ENCODE measurements around the gene UBTF. TPM values are rescaled to one million over a fixed set of nuclear protein-coding genes. Genes with fewer than 3 reads are reported as not detected.
A peak's percentile ranks its signal among the peaks of the same experiment; 100 is the strongest.

UBTF gene
- total and polyA plus RNA-seq, 2 of the 8 experiments (the other 6 are each of a cell fraction or from before 2014, with no cell fraction given) = 14.7 to 106 TPM

DNA sequence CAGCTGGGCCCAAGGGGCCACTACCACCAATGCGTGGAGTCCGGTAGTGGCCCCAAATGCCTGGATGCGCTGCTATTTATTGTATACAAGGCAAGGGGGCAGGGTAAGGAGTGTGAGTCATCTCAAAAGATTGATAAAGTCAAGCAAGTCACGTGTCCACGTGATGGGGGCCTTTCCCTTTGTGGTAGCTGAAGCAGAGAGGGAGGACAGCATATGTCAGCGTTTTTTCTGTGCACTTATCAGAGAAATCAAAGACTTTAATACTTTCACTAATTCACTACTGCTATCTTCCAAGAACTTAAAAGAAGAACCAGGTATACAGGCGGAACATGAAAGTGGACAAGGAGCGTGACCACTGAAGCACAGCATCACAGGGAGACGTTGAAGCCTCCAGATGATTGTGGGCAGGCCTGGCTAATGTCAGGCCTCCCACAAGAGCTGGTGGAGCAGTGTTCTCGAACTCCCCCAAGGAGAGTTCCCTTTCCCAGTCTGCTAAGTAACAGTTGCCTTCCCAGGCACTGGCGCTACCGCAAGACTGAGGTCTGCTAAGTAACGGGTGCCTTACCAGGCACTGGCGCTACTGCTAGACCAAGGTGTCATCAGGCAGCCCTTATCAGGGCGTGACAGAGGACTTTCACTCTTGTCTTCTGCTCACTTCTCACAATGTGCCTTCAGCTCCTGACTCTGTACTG is 59.8 kb downstream of the UBTF start:
- H2BK120ac ChIP-seq (replicated peaks; ENCODE audit: low read depth, low read length) = no peak overlapping the region
- no peak overlapping the region for H2BK15ac ChIP-seq (ENCODE audit: low read length)
- H2BK20ac ChIP-seq (ENCODE audit: low read length) = no peak overlapping the region
- H3K4me1 ChIP-seq (replicated peaks in 1 of 4; ENCODE audit: control insufficient read depth in 3 of 4, insufficient read depth in 4 of 4, low read length in 3 of 4) = no peaks in the 10 kb centered on the region
- FAIRE-seq (no peak), DNase-seq (ENCODE audit: low read depth in 1 of 2, low spot score in 2 of 2) (no peak)
- H3K27ac ChIP-seq (ENCODE audit: low read depth, low read length) = no peak overlapping the region
- no peak overlapping the region for H3K4ac ChIP-seq (replicated peaks; ENCODE audit: insufficient read length, low read depth, low read length)
- H3K23me2 ChIP-seq (ENCODE audit: low read depth, low read length) = no peaks in the 10 kb centered on the region
- H4K20me1 ChIP-seq (replicated peaks in 1 of 2; ENCODE audit: control insufficient read depth in 1 of 2, insufficient read depth in 2 of 2, low read length in 2 of 2) = peaks cover 0 to 11% of the 10 kb centered on the region in 2 experiments
- H3K79me1 ChIP-seq (ENCODE audit: low read depth, low read length) = no peaks in the 10 kb centered on the region; the same call in 1 of the 2 replicates
- CTCF ChIA-PET (ENCODE audit: partially characterized antibody) = interaction anchor here (3.6 to 4.0 kb wide), 3 partner anchors 8 to 12 kb away, joined by 13 to 22 read pairs (median 15); partner anchors contain the start of gene ASB16
- H2BK12ac ChIP-seq (ENCODE audit: low read depth, low read length) = no peak overlapping the region
- no peak overlapping the region for H4K91ac ChIP-seq (replicated peaks; ENCODE audit: insufficient read length, low read length)
- no peaks in the 10 kb centered on the region for H3K27me3 ChIP-seq (replicated peaks in 1 of 4; ENCODE audit: control insufficient read depth in 3 of 4, extremely low read depth in 1 of 4, insufficient read depth in 3 of 4, low read length in 3 of 4)
- no peak overlapping the region for H3K56ac ChIP-seq (replicated peaks; ENCODE audit: insufficient read length, low read depth, low read length)
- H3K4me3 ChIP-seq (ENCODE audit: extremely low read depth in 1 of 4, insufficient read depth in 2 of 4, low read depth in 3 of 4, low read length in 4 of 4) = no peak overlapping the region
- H3K36me3 ChIP-seq (ENCODE audit: control insufficient read depth in 2 of 4, insufficient read depth in 4 of 4, low read length in 3 of 4) = peaks cover 14 to 45% (median 24%) of the 10 kb centered on the region in 4 experiments; a peak in 7 of 8 replicates
- no peak overlapping the region for H3K4me2 ChIP-seq (ENCODE audit: insufficient read depth in 1 of 2, low read depth in 2 of 2, low read length in 2 of 2)
- WGBS, 2 experiments (ENCODE audit: extremely low coverage in 1 of 2, insufficient coverage in 1 of 2, insufficient read length in 1 of 2, insufficient replicate concordance in 2 of 2, low coverage in 1 of 2, low lambda C conversion rate in 2 of 2, missing lambda C conversion rate in 1 of 2) = 97% methylated on average over 15 of the region's 15 CpGs; no CpG with 5 or more reads in 1 of the 2 experiments
- no peak overlapping the region for H2AFZ ChIP-seq (ENCODE audit: low read length)
- H4K5ac ChIP-seq (ENCODE audit: insufficient read length, low read depth, low read length) = no peak overlapping the region
- POLR2A ChIA-PET (ENCODE audit: partially characterized antibody) = interaction anchor here (1.2 to 2.9 kb wide), 4 partner anchors 8 to 22 kb away, joined by 3 to 11 read pairs (median 4); partner anchors contain the start of gene ASB16
- no peaks in the 10 kb centered on the region for H3K79me2 ChIP-seq (ENCODE audit: control insufficient read depth in 1 of 2, insufficient read depth in 2 of 2, low read length in 2 of 2)
- H2BK5ac ChIP-seq (ENCODE audit: low read depth, low read length) = no peak overlapping the region
- H3K23ac ChIP-seq (ENCODE audit: insufficient read length) = no peak overlapping the region
- no peak overlapping the region for H2AK5ac ChIP-seq (ENCODE audit: low read depth, low read length)
- no peak overlapping the region for H3K9ac ChIP-seq (replicated peaks in 1 of 4; ENCODE audit: extremely low read depth in 1 of 4, low read depth in 3 of 4, low read length in 3 of 4)
- H4K8ac ChIP-seq (ENCODE audit: extremely low read depth, insufficient read depth, low read length) = peak overlapping the region; percentile 35; the same call in 1 of the 2 replicates
- H3K9me3 ChIP-seq (ENCODE audit: insufficient read depth in 2 of 2, low read depth in 1 of 2, low read length in 1 of 2) = no peaks in the 10 kb centered on the region
- no peak overlapping the region for H3K18ac ChIP-seq (ENCODE audit: extremely low read depth, low read length)
- no peak overlapping the region for H3K14ac ChIP-seq (ENCODE audit: insufficient read length)
- TF ChIP-seq MAFK (IDR thresholded peaks at IDR 0.05; ENCODE audit: low read depth, low read length) = no peak
- TF ChIP-seq TBP (IDR thresholded peaks at IDR 0.05; ENCODE audit: low read depth, low read length) = no peak
- TF ChIP-seq CEBPB (IDR thresholded peaks at IDR 0.05; ENCODE audit: low read depth, low read length) = no peak
- no peak for TF ChIP-seq GABPA (IDR thresholded peaks at IDR 0.05; ENCODE audit: borderline replicate concordance, insufficient read depth, low read length)
- no peak for TF ChIP-seq SIRT6 (IDR thresholded peaks at IDR 0.05; ENCODE audit: low read length)
- TF ChIP-seq CREB1 (IDR thresholded peaks at IDR 0.05) = no peak
- TF ChIP-seq SAP30 (IDR thresholded peaks at IDR 0.05; ENCODE audit: insufficient read depth, insufficient replicate concordance, low read length) = no peak
- TF ChIP-seq TAF7 (optimal IDR thresholded peaks at IDR 0.05; ENCODE audit: borderline replicate concordance, low read depth, low read length) = no peak
- TF ChIP-seq EP300 (IDR thresholded peaks at IDR 0.05; ENCODE audit: borderline replicate concordance in 1 of 2, low read depth in 2 of 2, low read length in 2 of 2) = no peak
- TF ChIP-seq, protein P1, sequence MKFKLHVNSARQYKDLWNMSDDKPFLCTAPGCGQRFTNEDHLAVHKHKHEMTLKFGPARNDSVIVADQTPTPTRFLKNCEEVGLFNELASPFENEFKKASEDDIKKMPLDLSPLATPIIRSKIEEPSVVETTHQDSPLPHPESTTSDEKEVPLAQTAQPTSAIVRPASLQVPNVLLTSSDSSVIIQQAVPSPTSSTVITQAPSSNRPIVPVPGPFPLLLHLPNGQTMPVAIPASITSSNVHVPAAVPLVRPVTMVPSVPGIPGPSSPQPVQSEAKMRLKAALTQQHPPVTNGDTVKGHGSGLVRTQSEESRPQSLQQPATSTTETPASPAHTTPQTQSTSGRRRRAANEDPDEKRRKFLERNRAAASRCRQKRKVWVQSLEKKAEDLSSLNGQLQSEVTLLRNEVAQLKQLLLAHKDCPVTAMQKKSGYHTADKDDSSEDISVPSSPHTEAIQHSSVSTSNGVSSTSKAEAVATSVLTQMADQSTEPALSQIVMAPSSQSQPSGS (IDR thresholded peaks at IDR 0.05; ENCODE audit: low read length) = no peak
- TF ChIP-seq TAF1 (IDR thresholded peaks at IDR 0.05; ENCODE audit: low read depth, low read length) = no peak
